Measurements from ENCODE around the gene HNRNPR.

The HNRNPR gene

DNA sequence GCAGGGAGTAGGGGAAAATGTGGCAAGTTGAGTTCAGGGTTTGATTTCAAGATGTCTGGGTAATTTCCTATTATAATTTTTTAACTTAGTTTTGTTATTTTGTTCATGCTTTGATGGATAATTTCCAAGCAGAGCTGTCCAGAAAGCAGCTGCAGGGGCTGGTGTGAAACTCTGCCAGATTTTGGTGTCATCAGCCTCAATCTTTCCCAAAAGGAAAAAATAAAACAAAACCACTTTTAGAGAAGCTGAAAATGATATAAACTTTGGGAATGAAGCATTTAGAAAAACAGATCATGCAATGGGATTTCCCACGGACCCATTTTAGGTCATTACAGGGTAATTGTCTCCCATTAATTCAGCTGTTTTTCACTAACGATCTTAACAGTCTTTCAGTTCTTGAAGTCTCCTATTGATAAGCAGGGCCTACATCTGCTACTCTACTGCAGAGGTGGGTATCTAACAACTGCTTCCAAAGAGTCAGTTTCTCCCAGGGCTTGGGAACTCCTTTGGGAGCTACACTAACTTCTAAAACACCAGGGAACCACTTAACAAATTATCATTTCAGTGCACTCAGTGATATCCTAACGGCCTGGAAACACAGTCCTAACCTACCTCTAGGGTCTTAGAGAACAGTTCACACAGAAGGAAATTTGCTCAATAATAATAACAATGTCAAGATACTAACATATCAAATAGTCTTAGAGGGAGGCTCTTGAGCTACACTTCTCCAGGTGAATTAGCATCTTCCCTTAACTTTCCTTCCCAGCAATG lies 13.2 kb upstream of the HNRNPR start:
- H3K9me3 ChIP-seq (ENCODE audit: control insufficient read depth, insufficient read depth, low read depth, low read length), result no peaks in the 10 kb centered on the region
- ChIA-PET CTCF (interaction anchor here (0.5 kb wide), 1 partner anchor 275 kb away, joined by 7 read pairs; no protein-coding TSS in a partner anchor), POLR2A (interaction anchor here (1.6 to 2.9 kb wide), 2 partner anchors 11 to 13 kb away, joined by 9 to 12 read pairs; partner anchors contain the start of gene HNRNPR)
- no peak overlapping the region for H3K27ac ChIP-seq (ENCODE audit: extremely low read depth, low read depth, low read length)
- peaks cover 0 to 30% of the 10 kb centered on the region in 2 experiments; a peak in 1 of 3 replicates for H3K36me3 ChIP-seq (ENCODE audit: control insufficient read depth in 2 of 2, insufficient read depth in 1 of 2, low read length in 2 of 2)
- no peaks in the 10 kb centered on the region for H3K4me1 ChIP-seq (ENCODE audit: control insufficient read depth, insufficient read depth, low read length)
- TF ChIP-seq ZNF23 (tag by site-specific recombination; IDR thresholded peaks at IDR 0.05; ENCODE audit: borderline replicate concordance), result no peak
- TF ChIP-seq ZNF561 (tag by site-specific recombination; IDR thresholded peaks at IDR 0.05; ENCODE audit: borderline replicate concordance), result no peak
- TF ChIP-seq, protein P1, sequence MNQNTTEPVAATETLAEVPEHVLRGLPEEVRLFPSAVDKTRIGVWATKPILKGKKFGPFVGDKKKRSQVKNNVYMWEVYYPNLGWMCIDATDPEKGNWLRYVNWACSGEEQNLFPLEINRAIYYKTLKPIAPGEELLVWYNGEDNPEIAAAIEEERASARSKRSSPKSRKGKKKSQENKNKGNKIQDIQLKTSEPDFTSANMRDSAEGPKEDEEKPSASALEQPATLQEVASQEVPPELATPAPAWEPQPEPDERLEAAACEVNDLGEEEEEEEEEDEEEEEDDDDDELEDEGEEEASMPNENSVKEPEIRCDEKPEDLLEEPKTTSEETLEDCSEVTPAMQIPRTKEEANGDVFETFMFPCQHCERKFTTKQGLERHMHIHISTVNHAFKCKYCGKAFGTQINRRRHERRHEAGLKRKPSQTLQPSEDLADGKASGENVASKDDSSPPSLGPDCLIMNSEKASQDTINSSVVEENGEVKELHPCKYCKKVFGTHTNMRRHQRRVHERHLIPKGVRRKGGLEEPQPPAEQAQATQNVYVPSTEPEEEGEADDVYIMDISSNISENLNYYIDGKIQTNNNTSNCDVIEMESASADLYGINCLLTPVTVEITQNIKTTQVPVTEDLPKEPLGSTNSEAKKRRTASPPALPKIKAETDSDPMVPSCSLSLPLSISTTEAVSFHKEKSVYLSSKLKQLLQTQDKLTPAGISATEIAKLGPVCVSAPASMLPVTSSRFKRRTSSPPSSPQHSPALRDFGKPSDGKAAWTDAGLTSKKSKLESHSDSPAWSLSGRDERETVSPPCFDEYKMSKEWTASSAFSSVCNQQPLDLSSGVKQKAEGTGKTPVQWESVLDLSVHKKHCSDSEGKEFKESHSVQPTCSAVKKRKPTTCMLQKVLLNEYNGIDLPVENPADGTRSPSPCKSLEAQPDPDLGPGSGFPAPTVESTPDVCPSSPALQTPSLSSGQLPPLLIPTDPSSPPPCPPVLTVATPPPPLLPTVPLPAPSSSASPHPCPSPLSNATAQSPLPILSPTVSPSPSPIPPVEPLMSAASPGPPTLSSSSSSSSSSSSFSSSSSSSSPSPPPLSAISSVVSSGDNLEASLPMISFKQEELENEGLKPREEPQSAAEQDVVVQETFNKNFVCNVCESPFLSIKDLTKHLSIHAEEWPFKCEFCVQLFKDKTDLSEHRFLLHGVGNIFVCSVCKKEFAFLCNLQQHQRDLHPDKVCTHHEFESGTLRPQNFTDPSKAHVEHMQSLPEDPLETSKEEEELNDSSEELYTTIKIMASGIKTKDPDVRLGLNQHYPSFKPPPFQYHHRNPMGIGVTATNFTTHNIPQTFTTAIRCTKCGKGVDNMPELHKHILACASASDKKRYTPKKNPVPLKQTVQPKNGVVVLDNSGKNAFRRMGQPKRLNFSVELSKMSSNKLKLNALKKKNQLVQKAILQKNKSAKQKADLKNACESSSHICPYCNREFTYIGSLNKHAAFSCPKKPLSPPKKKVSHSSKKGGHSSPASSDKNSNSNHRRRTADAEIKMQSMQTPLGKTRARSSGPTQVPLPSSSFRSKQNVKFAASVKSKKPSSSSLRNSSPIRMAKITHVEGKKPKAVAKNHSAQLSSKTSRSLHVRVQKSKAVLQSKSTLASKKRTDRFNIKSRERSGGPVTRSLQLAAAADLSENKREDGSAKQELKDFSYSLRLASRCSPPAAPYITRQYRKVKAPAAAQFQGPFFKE (tag by site-specific recombination; IDR thresholded peaks at IDR 0.05; ENCODE audit: borderline replicate concordance), result no peak
- TF ChIP-seq KLF1 (tag by site-specific recombination; IDR thresholded peaks at IDR 0.05), result no peak
- TF ChIP-seq ZNF221 (tag by site-specific recombination; IDR thresholded peaks at IDR 0.05; ENCODE audit: borderline replicate concordance), result no peak
- TF ChIP-seq KLF9 (tag by site-specific recombination; IDR thresholded peaks at IDR 0.05; ENCODE audit: low read depth), result no peak
- TF ChIP-seq, protein P2, sequence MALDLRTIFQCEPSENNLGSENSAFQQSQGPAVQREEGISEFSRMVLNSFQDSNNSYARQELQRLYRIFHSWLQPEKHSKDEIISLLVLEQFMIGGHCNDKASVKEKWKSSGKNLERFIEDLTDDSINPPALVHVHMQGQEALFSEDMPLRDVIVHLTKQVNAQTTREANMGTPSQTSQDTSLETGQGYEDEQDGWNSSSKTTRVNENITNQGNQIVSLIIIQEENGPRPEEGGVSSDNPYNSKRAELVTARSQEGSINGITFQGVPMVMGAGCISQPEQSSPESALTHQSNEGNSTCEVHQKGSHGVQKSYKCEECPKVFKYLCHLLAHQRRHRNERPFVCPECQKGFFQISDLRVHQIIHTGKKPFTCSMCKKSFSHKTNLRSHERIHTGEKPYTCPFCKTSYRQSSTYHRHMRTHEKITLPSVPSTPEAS (tag by site-specific recombination; IDR thresholded peaks at IDR 0.05), result no peak
- TF ChIP-seq, protein P3, sequence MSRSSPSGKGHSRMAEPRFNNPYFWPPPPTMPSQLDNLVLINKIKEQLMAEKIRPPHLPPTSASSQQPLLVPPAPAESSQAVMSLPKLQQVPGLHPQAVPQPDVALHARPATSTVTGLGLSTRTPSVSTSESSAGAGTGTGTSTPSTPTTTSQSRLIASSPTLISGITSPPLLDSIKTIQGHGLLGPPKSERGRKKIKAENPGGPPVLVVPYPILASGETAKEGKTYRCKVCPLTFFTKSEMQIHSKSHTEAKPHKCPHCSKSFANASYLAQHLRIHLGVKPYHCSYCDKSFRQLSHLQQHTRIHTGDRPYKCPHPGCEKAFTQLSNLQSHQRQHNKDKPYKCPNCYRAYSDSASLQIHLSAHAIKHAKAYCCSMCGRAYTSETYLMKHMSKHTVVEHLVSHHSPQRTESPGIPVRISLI (tag by site-specific recombination; IDR thresholded peaks at IDR 0.05), result no peak
- TF ChIP-seq, protein P4, sequence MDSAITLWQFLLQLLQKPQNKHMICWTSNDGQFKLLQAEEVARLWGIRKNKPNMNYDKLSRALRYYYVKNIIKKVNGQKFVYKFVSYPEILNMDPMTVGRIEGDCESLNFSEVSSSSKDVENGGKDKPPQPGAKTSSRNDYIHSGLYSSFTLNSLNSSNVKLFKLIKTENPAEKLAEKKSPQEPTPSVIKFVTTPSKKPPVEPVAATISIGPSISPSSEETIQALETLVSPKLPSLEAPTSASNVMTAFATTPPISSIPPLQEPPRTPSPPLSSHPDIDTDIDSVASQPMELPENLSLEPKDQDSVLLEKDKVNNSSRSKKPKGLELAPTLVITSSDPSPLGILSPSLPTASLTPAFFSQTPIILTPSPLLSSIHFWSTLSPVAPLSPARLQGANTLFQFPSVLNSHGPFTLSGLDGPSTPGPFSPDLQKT (IDR thresholded peaks at IDR 0.05; ENCODE audit: borderline replicate concordance, low read depth, low read length), result no peak
- TF ChIP-seq ZNF501 (tag by site-specific recombination; IDR thresholded peaks at IDR 0.05), result no peak
- TF ChIP-seq, protein P5, sequence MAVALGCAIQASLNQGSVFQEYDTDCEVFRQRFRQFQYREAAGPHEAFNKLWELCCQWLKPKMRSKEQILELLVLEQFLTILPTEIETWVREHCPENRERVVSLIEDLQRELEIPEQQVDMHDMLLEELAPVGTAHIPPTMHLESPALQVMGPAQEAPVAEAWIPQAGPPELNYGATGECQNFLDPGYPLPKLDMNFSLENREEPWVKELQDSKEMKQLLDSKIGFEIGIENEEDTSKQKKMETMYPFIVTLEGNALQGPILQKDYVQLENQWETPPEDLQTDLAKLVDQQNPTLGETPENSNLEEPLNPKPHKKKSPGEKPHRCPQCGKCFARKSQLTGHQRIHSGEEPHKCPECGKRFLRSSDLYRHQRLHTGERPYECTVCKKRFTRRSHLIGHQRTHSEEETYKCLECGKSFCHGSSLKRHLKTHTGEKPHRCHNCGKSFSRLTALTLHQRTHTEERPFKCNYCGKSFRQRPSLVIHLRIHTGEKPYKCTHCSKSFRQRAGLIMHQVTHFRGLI (tag by site-specific recombination; IDR thresholded peaks at IDR 0.05), result no peak
- TF ChIP-seq ZNF157 (tag by site-specific recombination; IDR thresholded peaks at IDR 0.05), result no peak
- TF ChIP-seq ZNF324 (tag by site-specific recombination; IDR thresholded peaks at IDR 0.05), result no peak
- no peak for TF ChIP-seq ZNF416 (tag by site-specific recombination; IDR thresholded peaks at IDR 0.05)
- TF ChIP-seq ZNF658 (tag by site-specific recombination; IDR thresholded peaks at IDR 0.05), result no peak
- H3K4me3 ChIP-seq (ENCODE audit: low read depth, low read length), result no peak overlapping the region
